GM21529 (cell line): ENCODE data around the gene TC2N.
A peak's percentile ranks its signal among the peaks of the same experiment; 100 is the strongest.
"Not testable (repeated sequence)": the region's sequence is repeated elsewhere in the genome, so short reads cannot be mapped to it uniquely, and the experiment has no call there.

Source experiments
- ATAC-seq: cut with Tn5 transposase; IDR thresholded peaks from one replicate; pipeline ENCODE4 v1.9.1; 2021; ENCODE audit not compliant: unreplicated experiment

The TC2N gene

DNA sequence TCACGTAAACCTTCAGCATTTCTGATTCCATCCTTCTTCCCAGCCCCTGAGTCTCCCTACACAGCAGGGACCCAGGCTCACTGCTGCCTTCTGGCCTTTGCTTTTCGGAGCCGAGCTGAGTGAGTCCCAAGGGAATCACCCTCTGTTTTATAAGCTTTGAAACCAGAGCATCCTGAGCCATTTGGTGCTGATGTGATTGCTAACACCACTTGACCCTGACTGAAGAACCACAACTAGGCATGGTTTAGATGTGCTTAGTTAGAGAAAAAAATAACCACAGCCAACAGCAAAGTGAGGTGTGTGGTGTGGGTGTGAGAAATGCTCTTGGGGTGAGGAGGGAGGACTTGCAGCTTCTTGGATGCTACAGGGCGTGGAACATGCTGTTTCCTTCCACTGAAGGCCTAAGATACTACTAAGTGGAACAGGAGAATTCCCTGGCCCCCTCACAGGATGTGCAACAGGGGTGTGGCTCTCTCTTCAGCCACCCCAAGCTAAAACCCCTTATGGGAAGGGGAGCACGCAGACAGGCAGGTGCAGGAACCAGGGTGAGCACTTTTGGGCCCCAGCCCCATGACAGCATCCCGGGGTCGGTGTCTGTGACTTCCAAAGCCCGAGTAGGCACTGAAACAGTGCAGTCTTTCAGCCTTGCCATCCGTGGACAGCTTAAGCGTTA, at the start of gene TC2N:
Gene TC2N, minus strand, starts transcription at position 221 of the 673 bp plus-strand sequence. CDS start 53,767 bp downstream, outside the sequence.
- no peak for ATAC-seq

DNA sequence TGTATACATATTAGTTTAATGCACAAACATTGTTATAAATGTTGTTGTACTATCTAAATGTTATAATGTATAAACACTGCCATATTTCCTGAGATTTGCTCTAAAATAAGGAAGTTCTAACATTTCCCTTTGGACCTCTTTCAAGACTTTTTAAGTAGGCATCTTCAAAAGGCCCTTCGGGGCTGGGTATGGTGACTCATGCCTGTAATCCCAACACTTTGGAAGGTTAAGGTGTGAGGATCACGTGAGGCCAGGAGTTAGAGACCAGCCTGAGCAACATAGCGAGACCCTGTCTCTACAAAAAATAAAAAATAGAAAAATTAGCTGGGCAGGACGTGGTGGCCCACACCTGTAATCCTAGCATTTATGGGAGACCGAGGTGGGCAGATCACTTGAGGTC, 44.7 kb upstream of the TC2N start:
- no peak for ATAC-seq

DNA sequence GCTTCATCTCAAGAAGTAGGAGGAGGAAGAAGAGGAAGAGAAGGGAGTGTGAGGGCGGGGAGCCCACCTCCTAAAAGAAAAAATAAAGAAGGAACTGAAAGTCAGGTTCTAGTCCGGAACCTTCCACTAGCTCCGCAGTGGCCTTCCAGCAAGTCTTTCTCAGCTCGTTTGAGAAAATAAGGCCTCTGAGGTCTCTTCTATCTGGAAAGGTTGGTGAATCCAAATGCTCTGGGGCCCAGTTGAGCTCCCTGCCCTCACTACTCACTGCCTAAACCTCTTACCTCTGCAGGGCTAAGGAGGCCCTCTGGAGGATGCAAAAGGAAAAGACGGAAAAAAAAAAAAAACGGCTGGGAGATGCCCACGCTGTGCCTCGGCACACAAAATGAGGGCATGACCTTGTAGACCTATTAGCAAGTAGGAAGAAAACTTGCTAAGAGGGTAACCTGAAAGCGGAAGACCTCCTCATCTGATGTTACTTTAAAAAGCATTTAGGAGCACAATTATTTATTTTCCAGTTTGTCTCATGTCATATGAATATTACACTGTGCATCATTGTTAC, 44.2 kb upstream of the TC2N start:
- peak; percentile 76 for ATAC-seq

DNA sequence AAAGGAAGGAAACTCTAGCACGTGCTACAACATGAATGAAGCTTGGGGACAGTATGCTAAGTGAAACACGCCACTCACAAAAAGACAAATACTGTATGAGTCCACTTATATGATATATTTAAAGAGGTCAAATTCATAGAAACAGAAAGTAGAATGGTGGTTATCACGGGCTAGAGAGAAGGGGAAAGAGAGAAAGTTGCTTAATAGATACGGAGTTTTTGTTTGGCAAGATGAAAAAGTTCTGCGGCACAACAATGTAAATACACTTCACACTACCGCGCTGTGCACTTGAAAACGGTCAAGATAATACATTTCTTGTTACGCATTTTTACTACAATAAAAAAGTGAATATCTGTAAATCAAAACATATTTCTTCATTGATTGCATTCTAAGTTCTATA, 42.9 kb upstream of the TC2N start:
- no peak for ATAC-seq

DNA sequence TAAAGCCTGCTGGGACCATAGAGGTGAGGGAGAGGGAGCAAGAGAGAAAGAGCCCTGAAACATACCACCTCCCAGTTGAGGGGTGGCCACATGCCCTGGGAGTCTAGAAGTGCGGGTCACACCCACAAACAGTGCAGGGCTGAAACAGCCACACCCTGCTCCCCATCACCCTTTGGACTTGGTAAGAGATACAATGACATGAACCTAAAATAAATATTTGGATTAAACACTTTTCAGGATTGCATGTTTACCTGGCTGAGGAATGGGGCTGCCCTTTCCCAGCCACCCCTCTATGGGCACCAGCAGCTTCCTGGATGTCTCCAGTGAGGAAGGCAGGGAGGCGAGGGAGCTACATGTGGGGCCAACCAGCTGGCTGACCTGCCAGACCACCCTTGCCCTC, 39.0 kb upstream of the TC2N start:
- ATAC-seq = no peak

DNA sequence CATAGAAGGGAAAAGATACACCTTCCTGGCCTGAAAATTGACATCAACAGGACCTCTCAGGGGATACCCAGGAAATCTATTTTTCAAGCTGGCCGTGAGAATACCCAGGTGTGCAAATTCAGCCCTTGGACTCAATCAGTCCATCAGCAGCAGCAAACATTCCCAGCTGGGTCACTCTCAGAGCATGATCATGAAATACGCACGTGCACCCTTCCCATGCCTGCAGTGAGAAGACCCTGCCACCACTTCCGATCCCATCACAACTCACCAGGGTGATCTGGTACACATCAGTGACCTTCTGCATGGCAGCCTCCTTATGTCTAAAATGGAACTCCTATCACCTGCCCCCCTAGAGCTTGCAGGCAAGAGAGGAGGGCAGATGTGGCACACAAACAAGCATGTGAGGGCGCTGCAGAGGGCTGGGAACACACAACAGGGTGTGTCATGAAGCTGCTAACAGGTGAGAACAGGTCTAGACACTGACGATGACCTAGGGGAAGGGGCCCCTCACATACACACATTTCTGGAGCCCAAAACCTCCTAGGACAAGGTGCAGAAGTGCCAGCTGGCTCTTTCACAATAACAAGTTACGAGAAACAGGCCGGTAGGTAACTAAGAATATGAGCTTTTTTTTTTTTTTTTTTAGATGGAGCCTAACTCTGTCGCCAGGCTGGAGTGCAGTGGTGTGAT, 37.8 kb upstream of the TC2N start:
- no peak for ATAC-seq

DNA sequence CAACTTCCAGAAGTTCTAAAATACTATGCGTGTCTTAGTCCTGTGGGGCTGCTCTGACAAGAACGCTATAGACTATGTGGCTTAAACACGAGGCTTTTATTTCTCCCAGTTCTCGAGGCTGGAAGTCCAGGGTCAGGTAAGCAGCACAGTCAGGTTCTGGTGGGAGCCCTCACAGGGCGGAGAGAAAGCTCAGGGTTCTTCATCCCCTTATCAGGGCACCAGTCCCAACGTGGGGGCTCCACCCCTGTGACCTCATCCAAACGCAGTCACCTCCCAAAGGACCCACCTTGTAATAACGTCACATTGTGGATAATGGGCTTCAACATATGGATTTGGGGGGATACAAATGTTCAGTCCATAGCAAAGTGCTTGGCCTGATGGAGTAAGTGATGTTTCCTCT, 37.1 kb upstream of the TC2N start:
- ATAC-seq = no peak

DNA sequence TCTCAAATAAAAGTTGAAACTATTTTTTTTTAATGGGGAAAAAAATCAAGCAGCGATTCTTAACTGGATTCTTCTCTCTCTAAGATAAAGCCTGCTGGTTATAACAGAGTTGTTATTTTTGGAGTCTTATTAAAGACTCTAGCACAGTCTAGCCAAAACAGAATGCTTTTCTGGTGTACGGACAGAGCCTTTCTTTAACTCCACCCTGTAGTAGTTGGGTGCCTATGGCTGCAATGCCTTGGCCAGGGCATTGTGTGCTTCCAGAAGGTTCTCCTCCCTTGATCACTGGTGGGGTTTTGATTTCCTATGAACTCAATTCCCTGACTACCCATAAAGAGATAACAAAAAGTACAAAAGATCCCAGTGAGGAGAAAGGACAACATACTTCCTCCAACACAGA, 35.7 kb upstream of the TC2N start:
- no peak for ATAC-seq

DNA sequence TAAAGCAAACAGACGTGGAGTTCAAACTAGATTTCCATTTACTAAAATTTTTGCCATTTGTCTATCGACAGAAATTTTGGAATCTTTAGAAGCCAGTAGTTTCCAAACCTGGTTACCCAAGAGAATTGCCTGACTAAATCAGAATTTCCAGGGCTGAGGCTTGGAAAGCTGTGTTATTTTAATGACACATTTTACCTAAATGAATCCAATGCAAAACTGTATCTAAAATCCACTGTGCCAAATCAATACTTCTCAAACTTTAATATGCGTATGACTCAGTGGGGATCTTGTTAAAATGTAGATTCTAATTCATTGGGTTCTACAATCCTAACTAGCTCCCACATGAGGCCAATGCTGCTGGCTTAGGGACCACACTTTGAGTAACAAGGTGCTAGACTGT, 35.0 kb upstream of the TC2N start:
- ATAC-seq = no peak

DNA sequence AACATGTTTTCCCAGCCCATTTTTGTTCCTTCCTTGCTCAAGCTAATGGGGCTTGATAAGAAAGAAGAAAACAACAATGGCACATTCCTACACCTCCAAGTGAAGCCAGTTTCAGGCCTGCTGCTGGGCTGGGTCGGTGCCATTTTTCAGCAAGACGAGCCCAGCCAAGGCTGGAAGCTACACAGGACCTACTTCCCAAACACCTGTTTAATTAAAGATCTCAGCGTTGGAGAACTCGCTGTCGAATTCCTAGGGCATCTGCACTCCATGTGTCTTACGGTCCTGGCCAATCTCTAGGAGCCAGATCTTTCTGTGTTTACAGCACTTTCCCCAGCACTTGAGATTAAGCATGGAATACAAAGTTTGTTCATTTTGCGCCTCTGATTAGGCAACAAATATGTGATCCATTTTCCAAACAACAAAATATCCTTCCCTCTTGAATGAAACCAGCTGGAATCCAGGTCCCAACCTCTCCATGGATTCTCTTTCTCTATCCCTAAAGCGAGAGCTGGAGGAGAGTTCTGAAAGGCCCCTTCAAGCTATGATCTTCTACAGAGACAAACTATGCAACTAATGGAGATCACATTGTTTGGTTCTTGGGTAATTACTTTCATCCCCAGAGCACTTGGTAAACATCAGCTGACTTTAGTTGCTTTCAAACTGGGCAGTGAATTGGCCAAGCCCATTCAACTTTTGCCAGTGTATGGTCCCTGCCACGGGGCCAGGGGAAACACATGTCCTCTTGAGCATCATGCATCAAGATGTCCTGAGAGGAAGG, 34.3 kb upstream of the TC2N start:
- no peak for ATAC-seq

DNA sequence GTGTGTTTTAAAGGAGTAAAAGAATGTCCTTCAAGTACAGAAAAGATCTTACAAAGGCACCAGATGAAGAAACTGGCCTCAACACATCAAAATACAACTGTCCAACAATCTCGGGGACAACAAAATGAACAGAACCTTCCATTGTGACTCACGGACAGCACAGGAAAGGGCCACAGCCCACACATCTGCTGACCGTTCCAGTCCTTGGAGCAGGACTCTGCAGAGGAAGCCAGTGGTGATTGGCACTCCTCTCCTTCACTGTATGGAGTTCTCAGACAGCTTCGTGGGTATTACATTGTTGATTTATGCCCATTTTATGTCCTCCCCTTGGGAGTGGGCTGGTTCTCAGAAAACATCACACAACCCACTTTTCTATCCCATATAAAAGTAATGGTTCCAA, 32.5 kb upstream of the TC2N start:
- ATAC-seq = no peak

DNA sequence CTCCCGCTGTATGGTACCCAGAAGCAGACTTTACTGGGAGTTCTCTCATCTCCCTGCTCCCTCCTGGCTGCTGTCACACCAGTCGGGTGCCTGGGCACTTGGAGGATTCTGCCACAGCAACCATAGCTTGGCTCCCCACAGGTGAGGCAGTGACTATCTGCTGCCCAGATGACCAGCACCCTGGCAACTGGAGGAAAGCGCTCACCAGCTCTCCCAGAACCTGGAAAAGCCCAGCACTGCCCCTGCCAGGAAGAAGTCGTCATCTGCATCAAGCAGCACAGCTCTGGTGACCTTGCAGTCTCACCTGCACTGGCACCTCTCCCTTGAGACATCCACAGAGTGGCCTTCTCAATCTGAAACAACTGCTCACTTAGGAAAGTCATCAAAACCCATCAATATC, 31.9 kb upstream of the TC2N start:
- no peak for ATAC-seq

DNA sequence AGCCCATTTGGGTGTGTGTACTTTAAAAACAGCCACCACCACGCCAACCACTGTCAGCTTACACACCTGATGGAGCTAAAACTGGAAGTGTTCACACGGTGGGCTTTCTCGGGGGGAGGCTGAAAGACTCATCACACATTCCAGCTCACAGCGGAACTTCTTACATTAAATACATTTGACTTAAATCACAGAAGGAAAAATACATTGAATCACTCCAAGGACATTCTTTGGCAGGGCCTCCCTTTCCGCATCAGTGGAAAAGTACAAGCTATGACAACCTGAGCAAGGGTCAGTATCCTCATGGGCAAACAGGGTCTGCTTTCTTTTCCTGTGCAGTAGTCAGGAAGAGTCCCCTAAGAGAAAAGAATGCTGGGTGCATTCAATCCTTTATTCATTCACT, 31.0 kb upstream of the TC2N start:
- no peak for ATAC-seq

DNA sequence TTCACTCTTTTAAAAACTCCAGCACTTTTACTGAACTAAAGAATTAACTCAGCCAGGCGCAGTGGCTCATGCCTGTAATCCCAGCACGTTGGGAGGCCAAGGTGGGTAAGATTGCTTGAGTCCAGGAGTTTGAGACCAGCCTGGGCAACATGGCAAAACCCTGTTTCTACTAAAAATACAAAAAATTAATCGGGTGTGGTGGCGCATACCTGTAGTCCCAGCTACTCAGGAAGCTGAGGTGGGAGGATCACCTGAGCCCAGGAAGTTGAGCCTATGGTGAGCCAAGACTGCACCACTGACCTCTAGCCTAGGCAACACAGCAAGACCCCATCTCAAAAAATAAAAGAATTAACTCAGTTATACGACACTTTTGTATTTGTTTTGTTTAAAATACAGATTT, 30.4 kb upstream of the TC2N start:
- not testable (repeated sequence) for ATAC-seq

DNA sequence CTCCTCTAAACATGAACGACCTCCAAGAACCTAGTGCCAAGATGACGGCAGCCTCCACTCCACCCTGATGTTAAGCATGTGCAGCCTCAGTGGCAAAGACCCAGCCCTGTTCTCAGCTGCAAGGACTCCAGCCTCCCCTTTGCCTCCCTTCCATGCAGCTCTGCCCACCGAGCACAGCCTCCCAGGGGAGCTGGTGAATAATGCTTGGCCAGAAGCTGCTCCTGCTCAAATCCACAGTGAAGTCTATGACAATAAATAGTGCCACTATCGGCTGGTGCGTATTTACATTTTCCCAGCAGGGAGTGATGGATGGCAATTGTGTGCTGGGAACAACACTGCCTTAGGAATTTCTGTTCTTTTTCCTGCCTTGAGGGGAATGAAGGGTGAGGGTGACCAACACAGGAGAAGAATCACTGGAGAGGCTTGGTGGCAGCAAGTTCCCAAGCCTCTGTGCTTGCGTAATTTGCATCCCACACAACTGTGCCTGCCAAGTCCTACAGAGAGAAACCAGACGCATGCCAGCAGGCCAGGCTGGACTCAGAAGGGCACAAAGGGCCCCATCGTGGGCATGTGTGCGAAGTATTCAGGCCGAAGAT, 29.9 kb upstream of the TC2N start:
- ATAC-seq = no peak

DNA sequence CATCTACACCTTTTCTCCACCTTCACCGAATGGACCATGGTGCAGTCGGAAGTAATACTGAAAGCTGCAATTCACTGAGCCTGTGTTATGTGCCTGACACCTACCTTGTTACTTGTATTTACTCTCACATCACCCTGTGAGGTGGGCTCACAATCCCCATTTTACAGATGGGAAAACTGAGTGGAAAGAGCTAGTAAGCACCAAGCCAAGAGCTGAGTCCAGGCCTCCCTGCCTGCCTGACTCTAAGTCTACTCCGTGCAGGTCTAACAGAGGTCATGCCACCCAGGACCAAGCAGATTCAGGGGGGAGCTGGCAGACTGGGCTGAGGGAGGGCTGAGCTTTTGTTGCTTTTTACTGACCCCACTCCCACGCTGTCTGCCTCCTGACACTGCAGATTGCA, 29.1 kb upstream of the TC2N start:
- ATAC-seq = no peak

DNA sequence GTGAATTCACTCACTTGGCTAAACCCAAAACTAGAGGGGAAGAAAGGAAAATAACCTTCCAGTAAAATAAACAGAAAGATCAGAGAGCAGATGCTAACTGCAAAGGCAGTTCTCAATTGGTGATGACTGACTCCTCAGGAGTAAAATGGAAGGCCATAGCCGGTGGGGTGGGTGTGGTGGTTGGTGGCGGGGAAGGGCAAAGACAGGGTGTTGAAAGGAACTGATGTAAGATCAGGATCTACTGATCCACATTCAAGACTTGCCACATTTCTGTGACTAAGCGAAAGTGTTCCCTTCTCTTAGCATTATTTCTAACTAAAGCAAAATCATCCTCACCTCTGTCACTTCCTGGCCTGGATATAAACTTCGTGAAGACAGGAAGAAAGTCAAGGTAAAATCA, 26.3 kb upstream of the TC2N start:
- ATAC-seq = no peak

DNA sequence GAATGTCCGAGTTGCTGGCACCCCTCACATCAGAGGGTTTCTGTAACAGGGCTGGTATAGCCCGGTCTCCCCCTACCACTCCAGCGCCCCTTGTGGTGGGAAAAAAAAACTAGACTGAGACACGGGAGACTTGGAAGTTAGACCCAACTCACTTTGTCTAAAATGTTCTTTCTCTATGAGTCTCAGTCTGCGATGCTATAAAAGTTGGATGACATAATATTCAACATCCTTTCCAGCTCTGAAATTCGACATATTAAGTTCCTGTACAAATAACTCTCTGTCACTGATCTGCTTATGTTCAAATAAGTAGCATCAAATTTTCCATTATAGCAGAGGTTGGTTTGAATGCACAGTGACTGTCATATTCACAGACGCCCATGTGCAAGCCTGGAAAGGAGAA, 25.7 kb upstream of the TC2N start:
- no peak for ATAC-seq

DNA sequence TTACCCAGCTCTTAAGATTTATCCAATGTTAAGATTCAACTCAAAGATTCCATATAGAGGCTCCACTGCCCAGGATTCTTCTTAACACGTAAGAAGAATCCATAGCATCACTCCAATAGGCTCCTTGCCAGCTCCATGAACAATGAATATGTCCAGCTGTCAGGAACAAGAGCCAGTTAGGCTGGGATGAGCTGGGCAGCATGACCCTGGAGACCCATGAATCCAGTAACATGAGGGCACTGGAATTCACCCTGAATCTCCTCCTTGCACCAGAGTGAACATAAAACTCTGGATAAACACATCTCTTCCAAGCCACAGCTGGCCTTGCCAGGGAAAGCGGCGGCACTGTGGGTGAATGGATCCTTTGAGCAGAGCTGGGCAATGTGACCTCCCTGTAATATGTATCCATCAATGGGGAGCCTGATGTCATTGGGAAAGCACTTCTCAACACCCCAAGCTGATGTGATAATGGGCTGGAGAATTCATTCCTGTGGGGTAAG, 24.4 kb upstream of the TC2N start:
- no peak for ATAC-seq

DNA sequence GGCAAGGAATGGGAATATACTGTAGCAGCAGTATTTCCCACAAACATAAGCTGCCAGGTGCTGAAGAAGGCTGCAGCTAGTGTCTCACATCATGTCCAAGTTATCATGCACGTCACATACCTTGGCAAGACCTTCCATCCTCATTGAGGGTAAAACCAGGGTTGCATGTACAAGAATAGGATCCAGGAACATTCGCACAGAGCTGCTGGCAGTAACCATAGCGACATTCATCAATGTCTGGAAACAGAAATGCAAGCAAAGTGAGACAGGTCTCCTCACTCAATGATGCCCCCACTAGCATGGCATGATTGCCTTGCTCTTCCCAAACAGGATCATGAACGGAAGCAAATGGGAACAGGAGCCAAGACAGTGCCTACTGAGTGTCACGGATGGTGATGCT, 23.8 kb upstream of the TC2N start:
- ATAC-seq = no peak

DNA sequence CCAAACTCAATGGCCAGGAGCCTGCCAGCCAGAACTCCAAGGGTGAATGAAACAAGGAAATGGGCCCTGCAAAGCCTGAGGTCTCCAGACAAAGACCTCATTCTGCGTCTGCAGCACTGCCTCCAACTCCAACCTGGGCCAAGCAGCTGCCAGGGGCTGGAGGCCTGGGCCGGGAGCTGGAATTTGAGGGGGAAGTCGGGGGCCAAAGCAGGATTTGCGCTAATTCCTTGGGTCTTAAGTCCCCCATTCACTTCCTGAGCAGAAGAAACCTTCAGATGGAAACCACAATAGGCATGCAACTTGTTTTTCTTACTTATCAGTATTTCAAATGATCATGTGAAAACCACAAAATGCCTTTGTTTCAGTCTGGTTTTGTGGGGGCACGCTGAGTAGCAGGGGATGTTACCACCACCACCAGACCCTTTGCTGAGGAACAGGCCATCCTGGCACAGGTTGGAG, 23.0 kb upstream of the TC2N start:
- ATAC-seq = no peak
